ENCODE measurements around the gene FAM131A.

- TF ChIP-seq CTCF (conservative IDR thresholded peaks at IDR 0.05; ENCODE audit: low read length) (no peak), EZH2phosphoT487 (IDR thresholded peaks at IDR 0.05; ENCODE audit: borderline replicate concordance, low read depth, low read length) (no peak)
These were observed 22.2 kb downstream of the FAM131A start for GRCh38 chr3:184359610-184360009.
